Activated naive CD8-positive, alpha-beta T cell treated with anti-CD3 and anti-CD28 coated beads, Interleukin-2, amount 50 U/mL, for 24 hours (primary cell): Measurements from ENCODE around the gene BARHL1.

Source experiments
- ATAC-seq: fragments of 150-1000 bp; cut with Tn5 transposase; one replicate; pipeline ENCODE4 v1.10.0; 2021
- DNase-seq: peaks from one replicate; pipeline ENCODE4 v3.0.0; 2021
- H3K27ac Mint-ChIP-seq: one replicate; pipeline ENCODE4 v1.8.0; 2021; ENCODE audit warnings: mild to moderate bottlenecking, mixed read lengths
- H3K27me3 Mint-ChIP-seq: one replicate; pipeline ENCODE4 v1.8.0; 2021; ENCODE audit warnings: mixed read lengths
- H3K36me3 Mint-ChIP-seq: one replicate; pipeline ENCODE4 v1.8.0; 2021; ENCODE audit warnings: low read depth, mixed read lengths
- H3K4me1 Mint-ChIP-seq: one replicate; pipeline ENCODE4 v1.8.0; 2021; ENCODE audit warnings: mixed read lengths
- H3K4me3 Mint-ChIP-seq: one replicate; pipeline ENCODE4 v1.8.0; 2021; ENCODE audit warnings: mild to moderate bottlenecking, moderate library complexity, mixed read lengths
- H3K9me3 Mint-ChIP-seq: one replicate; pipeline ENCODE4 v1.8.0; 2021; ENCODE audit warnings: mixed read lengths

BARHL1 gene

DNA sequence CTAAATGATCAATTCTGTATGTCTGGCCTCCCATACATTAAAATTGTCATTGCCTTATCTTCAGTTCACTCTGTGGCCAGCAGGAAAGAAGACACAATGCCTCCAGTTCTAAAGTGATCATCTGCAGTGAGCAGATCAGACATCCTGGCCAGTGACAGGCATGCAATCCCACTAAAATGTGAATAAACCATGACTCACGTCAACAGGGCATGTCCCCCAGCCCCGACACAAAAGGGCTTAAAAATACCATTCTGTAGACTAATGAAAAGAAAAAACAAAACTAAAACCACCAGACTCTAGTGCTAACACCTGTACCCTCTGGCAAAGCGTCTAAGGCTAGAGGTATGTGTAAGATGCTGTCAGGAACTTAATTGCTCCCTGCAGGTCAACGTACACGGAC is 48.9 kb downstream of the BARHL1 start:
- H3K9me3 Mint-ChIP-seq = no peaks in the 10 kb centered on the region

DNA sequence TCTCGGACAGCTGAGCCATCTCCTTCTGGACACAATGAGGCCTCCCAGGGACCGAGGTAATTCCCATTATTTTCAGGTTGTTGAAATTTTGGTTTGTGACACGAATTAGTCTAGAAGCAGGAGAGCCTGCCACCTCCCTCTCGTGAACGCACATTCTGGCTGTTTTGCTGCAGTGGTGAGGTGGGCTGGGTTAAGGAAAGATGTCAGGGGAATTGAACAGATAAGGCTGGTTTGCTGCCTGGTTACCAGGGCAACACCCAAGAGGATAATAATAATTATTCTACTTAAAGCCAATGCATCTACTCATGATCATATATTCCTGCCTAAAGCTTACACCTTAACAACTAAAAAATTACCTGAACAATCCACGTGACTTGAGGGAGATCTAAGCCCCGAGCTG is 49.3 kb downstream of the BARHL1 start:
- no peaks in the 10 kb centered on the region for H3K4me1 Mint-ChIP-seq
- H3K27me3 Mint-ChIP-seq = no peaks in the 10 kb centered on the region
- ATAC-seq (no peak), DNase-seq (no peak)
- H3K27ac Mint-ChIP-seq = no peak overlapping the region
- no peaks in the 10 kb centered on the region for H3K9me3 Mint-ChIP-seq
- no peak overlapping the region for H3K4me3 Mint-ChIP-seq
- H3K36me3 Mint-ChIP-seq = peaks cover 57% of the 10 kb centered on the region

More for the DNA sequence above, 48.9 kb downstream of the BARHL1 start:
- Mint-ChIP-seq H3K27me3 (no peaks in the 10 kb centered on the region), H3K27ac (no peak overlapping the region), H3K36me3 (peaks cover 61% of the 10 kb centered on the region), H3K4me3 (no peak overlapping the region), H3K4me1 (no peaks in the 10 kb centered on the region)
- no peak for DNase-seq
- no peak for ATAC-seq

GRCh38 chr9:132632413-132633129 is 50.2 kb downstream of the BARHL1 start:
- DNase-seq (no peak), ATAC-seq (no peak)
- Mint-ChIP-seq H3K4me3 (no peak overlapping the region), H3K36me3 (peaks cover 56% of the 10 kb centered on the region), H3K27ac (no peak overlapping the region), H3K4me1 (no peaks in the 10 kb centered on the region), H3K27me3 (no peaks in the 10 kb centered on the region), H3K9me3 (no peaks in the 10 kb centered on the region)

- DNase-seq (no peak), ATAC-seq (no peak)
- H3K4me1 Mint-ChIP-seq = no peaks in the 10 kb centered on the region
- peaks cover 51% of the 10 kb centered on the region for H3K36me3 Mint-ChIP-seq
- no peaks in the 10 kb centered on the region for H3K27me3 Mint-ChIP-seq
- H3K27ac Mint-ChIP-seq = no peak overlapping the region
- H3K4me3 Mint-ChIP-seq = no peak overlapping the region
- H3K9me3 Mint-ChIP-seq = no peaks in the 10 kb centered on the region
Observed at GRCh38 chr9:132634327-132634726, 51.9 kb downstream of the BARHL1 start.

GRCh38 chr9:132637351-132637750 is 54.9 kb downstream of the BARHL1 start:
- H3K36me3 Mint-ChIP-seq = peaks cover 39% of the 10 kb centered on the region
- H3K4me1 Mint-ChIP-seq = no peaks in the 10 kb centered on the region
- H3K27ac Mint-ChIP-seq = no peak overlapping the region
- H3K4me3 Mint-ChIP-seq = no peak overlapping the region
- no peaks in the 10 kb centered on the region for H3K9me3 Mint-ChIP-seq
- DNase-seq = no peak
- no peak for ATAC-seq
- H3K27me3 Mint-ChIP-seq = no peaks in the 10 kb centered on the region

DNA sequence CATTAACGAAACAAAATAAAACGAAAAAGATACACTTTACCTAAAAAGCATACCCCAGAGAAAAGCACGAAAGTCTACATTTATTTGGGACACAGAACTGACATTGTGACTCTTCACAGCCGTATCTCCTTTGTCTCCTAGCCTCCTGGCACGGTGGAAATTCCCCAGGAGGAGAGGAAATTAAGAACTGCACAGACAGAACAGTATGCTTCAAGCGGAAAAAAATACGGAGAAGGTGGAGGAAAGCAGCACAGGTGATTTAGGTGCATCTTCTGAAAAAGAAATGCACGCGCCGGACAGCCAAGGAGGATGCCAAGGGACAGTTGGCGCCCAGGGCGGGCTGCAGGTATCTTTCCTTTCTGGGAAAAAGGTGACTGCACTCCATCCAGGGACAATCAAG is 55.4 kb downstream of the BARHL1 start:
- H3K9me3 Mint-ChIP-seq = no peaks in the 10 kb centered on the region
- no peak for ATAC-seq
- H3K27ac Mint-ChIP-seq = no peak overlapping the region

GRCh38 chr9:132638240-132638639 is 55.8 kb downstream of the BARHL1 start:
- ATAC-seq = no peak
- DNase-seq = no peak
- Mint-ChIP-seq H3K27ac (no peak overlapping the region), H3K27me3 (no peaks in the 10 kb centered on the region), H3K4me3 (no peak overlapping the region), H3K9me3 (no peaks in the 10 kb centered on the region), H3K4me1 (no peaks in the 10 kb centered on the region), H3K36me3 (peaks cover 43% of the 10 kb centered on the region)

More for the DNA sequence above, 55.4 kb downstream of the BARHL1 start:
- Mint-ChIP-seq H3K4me3 (no peak overlapping the region), H3K27me3 (no peaks in the 10 kb centered on the region), H3K36me3 (peaks cover 42% of the 10 kb centered on the region), H3K4me1 (no peaks in the 10 kb centered on the region)
- no peak for DNase-seq

DNA sequence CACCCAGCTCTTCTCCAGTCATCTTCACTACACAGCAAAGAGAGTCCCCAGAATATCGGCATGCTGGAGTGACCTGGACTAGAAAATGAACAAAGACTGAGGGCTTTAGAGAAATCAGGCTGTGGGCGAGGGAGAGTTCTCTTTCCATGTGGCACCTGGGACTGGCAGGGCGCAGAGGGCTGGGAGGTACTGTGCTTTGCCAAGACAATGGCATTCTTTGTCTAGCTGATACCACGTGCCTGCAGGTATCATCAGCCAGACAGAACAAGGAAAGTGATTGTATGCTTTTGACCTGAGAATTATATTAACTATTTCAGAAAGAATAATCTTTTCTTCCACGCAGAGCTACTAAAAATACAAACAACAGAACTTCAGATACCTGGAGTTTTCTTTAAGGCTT is 56.9 kb downstream of the BARHL1 start:
- H3K27ac Mint-ChIP-seq = no peak overlapping the region
- no peaks in the 10 kb centered on the region for H3K4me1 Mint-ChIP-seq
- no peaks in the 10 kb centered on the region for H3K9me3 Mint-ChIP-seq
- ATAC-seq (no peak), DNase-seq (no peak)
- H3K36me3 Mint-ChIP-seq = peaks cover 45% of the 10 kb centered on the region
- no peaks in the 10 kb centered on the region for H3K27me3 Mint-ChIP-seq
- H3K4me3 Mint-ChIP-seq = no peak overlapping the region
